ENCODE data around the gene EFEMP1.

GRCh38 chr2:55848096-55848495, 75.5 kb downstream of the EFEMP1 start:
- TF ChIP-seq POLR2A (IDR thresholded peaks at IDR 0.05; ENCODE audit: low read length) (no peak), GATA1 (IDR thresholded peaks at IDR 0.05; ENCODE audit: low read depth, low read length) (no peak)

Data from erythroblast (primary cell).